Fibroblast of lung (primary cell): ENCODE data around the gene DHFR.

ENCODE experiments used
- EZH2 ChIP-seq: IDR thresholded peaks from 2 replicates; pipeline ENCODE4 v1.5.1; 2012; ENCODE audit warnings: low read length, control low read depth, mild to moderate bottlenecking; ENCODE audit errors: missing control alignments
- TF ChIP-seq, protein P1 (sequence below), 2 donors: IDR thresholded peaks in 1 of 2; conservative IDR thresholded peaks in 1 of 2; 1 replicate in 1 of 2; 2 replicates in 1 of 2; pipeline ENCODE4 v1.5.1; 2011 to 2012; ENCODE audit warnings: low read length in 2 of 2, control low read depth in 1 of 2, inconsistent platforms in 1 of 2, low read depth in 1 of 2, mild to moderate bottlenecking in 1 of 2

DNA sequence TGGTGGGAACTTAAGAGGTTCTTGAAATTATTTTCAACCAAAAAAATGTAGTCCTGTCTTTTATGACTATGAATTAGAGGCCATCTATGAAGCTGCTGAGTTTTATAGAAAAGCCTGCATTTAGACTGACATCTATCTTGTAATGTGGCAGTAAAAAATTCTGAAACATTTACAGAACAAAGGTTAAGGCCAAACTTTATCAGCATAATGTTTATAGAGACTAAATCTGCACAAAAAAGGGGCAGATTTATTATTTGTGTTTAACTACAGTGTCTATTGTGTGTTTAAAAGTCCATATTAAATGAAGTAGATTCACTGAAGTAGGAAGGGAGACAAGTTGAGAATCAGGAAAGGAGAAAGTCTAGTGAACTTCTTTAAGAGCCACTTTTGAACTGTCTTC, 47.4 kb downstream of the DHFR start:
- TF ChIP-seq, protein P1, sequence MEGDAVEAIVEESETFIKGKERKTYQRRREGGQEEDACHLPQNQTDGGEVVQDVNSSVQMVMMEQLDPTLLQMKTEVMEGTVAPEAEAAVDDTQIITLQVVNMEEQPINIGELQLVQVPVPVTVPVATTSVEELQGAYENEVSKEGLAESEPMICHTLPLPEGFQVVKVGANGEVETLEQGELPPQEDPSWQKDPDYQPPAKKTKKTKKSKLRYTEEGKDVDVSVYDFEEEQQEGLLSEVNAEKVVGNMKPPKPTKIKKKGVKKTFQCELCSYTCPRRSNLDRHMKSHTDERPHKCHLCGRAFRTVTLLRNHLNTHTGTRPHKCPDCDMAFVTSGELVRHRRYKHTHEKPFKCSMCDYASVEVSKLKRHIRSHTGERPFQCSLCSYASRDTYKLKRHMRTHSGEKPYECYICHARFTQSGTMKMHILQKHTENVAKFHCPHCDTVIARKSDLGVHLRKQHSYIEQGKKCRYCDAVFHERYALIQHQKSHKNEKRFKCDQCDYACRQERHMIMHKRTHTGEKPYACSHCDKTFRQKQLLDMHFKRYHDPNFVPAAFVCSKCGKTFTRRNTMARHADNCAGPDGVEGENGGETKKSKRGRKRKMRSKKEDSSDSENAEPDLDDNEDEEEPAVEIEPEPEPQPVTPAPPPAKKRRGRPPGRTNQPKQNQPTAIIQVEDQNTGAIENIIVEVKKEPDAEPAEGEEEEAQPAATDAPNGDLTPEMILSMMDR (conservative IDR thresholded peaks at IDR 0.05 in 1 of 2, IDR thresholded peaks at IDR 0.05 in 1 of 2; ENCODE audit: low read depth in 1 of 2, low read length in 2 of 2), result no peak
- no peak for TF ChIP-seq EZH2
